Measurements from ENCODE around the gene GNA12.

DNA sequence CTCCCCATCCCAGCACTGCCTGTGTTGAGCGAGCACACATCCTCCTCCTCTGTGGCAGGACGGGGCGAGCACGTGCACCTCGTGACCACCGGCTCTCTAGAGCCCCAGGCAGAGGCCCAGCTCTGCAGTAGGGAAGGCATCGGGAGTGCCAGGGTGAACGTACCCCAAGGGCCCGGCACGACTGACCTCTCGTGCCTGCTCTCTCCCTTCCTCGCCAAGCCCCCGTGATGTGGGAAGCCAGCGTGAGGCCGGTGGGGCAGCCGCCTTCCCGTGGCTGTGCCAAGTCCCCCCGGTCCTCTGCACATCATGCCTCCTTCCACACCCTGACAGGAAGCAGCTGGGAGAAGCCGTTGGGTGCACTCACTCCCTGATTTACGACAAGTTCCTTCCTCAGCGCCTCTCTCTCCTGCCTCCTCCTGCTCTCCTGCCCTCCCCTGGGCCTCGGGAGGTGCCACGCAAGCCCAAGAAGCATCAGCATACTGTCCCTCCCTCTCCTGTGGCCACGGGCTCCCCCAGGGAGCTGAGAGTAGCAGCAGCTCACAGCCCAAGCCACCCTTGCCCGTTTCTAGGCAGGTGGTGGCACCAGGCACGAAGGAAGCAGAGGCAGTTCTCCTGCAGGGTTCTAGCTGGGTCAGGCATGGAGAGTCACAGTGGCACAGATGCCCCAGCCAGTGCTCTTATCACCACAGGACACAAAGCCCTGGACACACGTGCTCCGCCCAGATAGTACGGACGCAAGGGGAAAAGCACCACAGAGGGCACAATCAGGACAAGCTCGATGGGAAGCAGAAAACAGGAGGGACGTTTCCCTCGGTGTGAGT, 109.1 kb downstream of the GNA12 start:
- TF ChIP-seq, protein P1, sequence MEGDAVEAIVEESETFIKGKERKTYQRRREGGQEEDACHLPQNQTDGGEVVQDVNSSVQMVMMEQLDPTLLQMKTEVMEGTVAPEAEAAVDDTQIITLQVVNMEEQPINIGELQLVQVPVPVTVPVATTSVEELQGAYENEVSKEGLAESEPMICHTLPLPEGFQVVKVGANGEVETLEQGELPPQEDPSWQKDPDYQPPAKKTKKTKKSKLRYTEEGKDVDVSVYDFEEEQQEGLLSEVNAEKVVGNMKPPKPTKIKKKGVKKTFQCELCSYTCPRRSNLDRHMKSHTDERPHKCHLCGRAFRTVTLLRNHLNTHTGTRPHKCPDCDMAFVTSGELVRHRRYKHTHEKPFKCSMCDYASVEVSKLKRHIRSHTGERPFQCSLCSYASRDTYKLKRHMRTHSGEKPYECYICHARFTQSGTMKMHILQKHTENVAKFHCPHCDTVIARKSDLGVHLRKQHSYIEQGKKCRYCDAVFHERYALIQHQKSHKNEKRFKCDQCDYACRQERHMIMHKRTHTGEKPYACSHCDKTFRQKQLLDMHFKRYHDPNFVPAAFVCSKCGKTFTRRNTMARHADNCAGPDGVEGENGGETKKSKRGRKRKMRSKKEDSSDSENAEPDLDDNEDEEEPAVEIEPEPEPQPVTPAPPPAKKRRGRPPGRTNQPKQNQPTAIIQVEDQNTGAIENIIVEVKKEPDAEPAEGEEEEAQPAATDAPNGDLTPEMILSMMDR (IDR thresholded peaks at IDR 0.05) = no peak
- TF ChIP-seq POLR2A (IDR thresholded peaks at IDR 0.05) = no peak

Data from thyroid gland (tissue), 4 donors.